ENCODE results near the gene BTBD9. TPM values are rescaled to one million over a fixed set of nuclear protein-coding genes. Genes with fewer than 3 reads are reported as not detected.

The BTBD9 gene
- total RNA-seq, 1 experiment from 2014 or later: 8.9 TPM

DNA sequence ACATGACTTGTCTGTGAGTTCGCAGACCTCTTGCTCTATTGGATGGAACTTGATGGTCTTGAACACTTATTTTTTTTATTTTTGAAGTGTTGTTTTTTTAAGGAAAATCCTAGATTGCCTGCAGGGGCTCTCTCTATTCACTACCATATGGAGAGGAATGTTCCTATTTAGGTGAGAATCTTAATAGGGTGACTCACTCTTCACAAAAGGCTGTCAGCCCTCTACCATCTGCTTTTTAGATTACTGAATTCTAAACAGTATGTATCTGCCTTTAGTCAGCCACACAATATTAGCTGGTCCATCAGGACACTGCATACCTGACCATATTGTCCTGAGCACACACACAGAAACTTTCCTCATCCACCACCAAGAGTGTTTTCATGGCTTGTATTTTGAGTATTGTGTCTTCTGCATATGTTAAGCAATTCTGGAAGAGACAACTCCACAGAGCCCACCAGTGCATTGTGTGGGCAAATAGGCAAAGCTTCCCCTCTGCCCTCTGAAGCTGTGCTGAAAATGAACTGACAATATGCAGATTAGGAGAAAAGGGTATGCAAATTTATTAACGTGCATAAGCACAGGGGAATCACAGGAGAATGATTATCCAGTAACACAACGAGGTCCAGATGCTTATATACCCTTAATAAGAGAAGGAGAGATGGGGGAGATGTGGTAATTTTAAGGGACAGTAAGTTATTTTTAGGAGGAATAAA, 6.6 kb upstream of the BTBD9 start:
- WGBS (ENCODE audit: extremely low coverage, insufficient read length, low lambda C conversion rate): no CpG with 5 or more reads among the region's 3 CpGs
- H3K4me3 Mint-ChIP-seq: no peak overlapping the region
- Histone ChIP-seq H3K14ac (ENCODE audit: insufficient read depth, low read length) (no peak overlapping the region), H3K4me1 (ENCODE audit: insufficient read depth, low read length) (no peaks in the 10 kb centered on the region), H3K9ac (ENCODE audit: extremely low read depth, insufficient read length, low read length) (no peak overlapping the region), H2AFZ (ENCODE audit: low read length) (no peak overlapping the region), H2BK120ac (ENCODE audit: low read depth, low read length, poor library complexity, severe bottlenecking) (no peak overlapping the region), H4K5ac (ENCODE audit: insufficient read length, low read depth, low read length) (no peak overlapping the region), H2BK20ac (ENCODE audit: low read depth, low read length, poor library complexity, severe bottlenecking) (no peak overlapping the region), H3K4ac (ENCODE audit: low read depth, low read length) (no peak overlapping the region), H4K91ac (ENCODE audit: insufficient read length, low read depth, low read length) (no peak overlapping the region), H3K79me2 (ENCODE audit: insufficient read depth, low read length) (no peaks in the 10 kb centered on the region), H3T11ph (ENCODE audit: low read length) (no peak overlapping the region), H2BK5ac (ENCODE audit: insufficient read length, low read length) (no peak overlapping the region), H3K23me2 (ENCODE audit: insufficient read length, low read depth, low read length, poor library complexity, severe bottlenecking) (no peaks in the 10 kb centered on the region), H3K79me1 (ENCODE audit: insufficient read depth, low read depth, low read length, poor library complexity, severe bottlenecking) (no peaks in the 10 kb centered on the region), H3K27me3 (ENCODE audit: insufficient read depth, low read length) (no peaks in the 10 kb centered on the region), H4K20me1 (ENCODE audit: control insufficient read depth, insufficient read depth, insufficient read length) (no peaks in the 10 kb centered on the region), H3K4me2 (ENCODE audit: insufficient read depth, insufficient read length, low read length) (no peak overlapping the region), H3K18ac (ENCODE audit: insufficient read length, low read depth, low read length) (no peak overlapping the region), H4K8ac (replicated peaks; ENCODE audit: insufficient read length, low read depth, low read length) (no peak overlapping the region), H3K9me3 (ENCODE audit: control insufficient read depth, low read depth, low read length) (no peaks in the 10 kb centered on the region), H3K27ac (ENCODE audit: insufficient read length, low read depth, low read length) (no peak overlapping the region), H2BK15ac (ENCODE audit: low read depth, low read length) (no peak overlapping the region), H3K56ac (ENCODE audit: insufficient read length, low read depth, low read length) (no peak overlapping the region), H2AK5ac (ENCODE audit: insufficient read length, low read length) (no peak overlapping the region), H3K23ac (ENCODE audit: insufficient read length, low read depth, low read length) (no peak overlapping the region), H2BK12ac (ENCODE audit: insufficient read length, low read depth, low read length) (no peak overlapping the region)
- H3K36me3 Mint-ChIP-seq (ENCODE audit: insufficient read depth in 1 of 3, low read depth in 3 of 3): peaks cover 0 to 3% (median 2%) of the 10 kb centered on the region in 3 experiments; a peak in 2 of 7 replicates
- H3K27me3 Mint-ChIP-seq (ENCODE audit: low read depth): no peaks in the 10 kb centered on the region
- H3K9me3 Mint-ChIP-seq: peaks cover 0 to 1% of the 10 kb centered on the region in 2 experiments; a peak in 1 of 5 replicates
- TF ChIP-seq, protein P1, sequence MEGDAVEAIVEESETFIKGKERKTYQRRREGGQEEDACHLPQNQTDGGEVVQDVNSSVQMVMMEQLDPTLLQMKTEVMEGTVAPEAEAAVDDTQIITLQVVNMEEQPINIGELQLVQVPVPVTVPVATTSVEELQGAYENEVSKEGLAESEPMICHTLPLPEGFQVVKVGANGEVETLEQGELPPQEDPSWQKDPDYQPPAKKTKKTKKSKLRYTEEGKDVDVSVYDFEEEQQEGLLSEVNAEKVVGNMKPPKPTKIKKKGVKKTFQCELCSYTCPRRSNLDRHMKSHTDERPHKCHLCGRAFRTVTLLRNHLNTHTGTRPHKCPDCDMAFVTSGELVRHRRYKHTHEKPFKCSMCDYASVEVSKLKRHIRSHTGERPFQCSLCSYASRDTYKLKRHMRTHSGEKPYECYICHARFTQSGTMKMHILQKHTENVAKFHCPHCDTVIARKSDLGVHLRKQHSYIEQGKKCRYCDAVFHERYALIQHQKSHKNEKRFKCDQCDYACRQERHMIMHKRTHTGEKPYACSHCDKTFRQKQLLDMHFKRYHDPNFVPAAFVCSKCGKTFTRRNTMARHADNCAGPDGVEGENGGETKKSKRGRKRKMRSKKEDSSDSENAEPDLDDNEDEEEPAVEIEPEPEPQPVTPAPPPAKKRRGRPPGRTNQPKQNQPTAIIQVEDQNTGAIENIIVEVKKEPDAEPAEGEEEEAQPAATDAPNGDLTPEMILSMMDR (conservative IDR thresholded peaks at IDR 0.05): no peak
- peaks cover 0 to 6% of the 10 kb centered on the region in 2 experiments; a peak in 2 of 4 replicates for H3K4me1 Mint-ChIP-seq
- no peak for DNase-seq
- H3K27ac Mint-ChIP-seq: no peak overlapping the region

Measured in H9 (cell line).